Pancreas (tissue), 10 donors: ENCODE measurements around the gene NRIP1. TPM values are rescaled to one million over a fixed set of nuclear protein-coding genes. Genes with fewer than 3 reads are reported as not detected.

Experiments used
- ATAC-seq, 4 donors: fragments of 200-7000 bp; cut with Tn5 transposase; one replicate each; pipeline versions ENCODE4 v1.8.0 to v1.9.1; 2020; ENCODE audit warnings: mild to moderate bottlenecking in 4 of 4, moderate library complexity in 4 of 4
- DNase-seq, 6 donors: peaks; one replicate each; pipeline ENCODE4 v3.0.0-alpha.2; 2020
- FAIRE-seq: peaks from 2 replicates; lab custom pipeline; 2012; peaks lifted over from hg19 to GRCh38; lab: Jason Lieb, UNC
- H3K27ac ChIP-seq, 4 donors: fragments of 200-600 bp; sonication (generic); 1 replicate in 3 of 4; 2 replicates in 1 of 4; pipeline versions ENCODE4 v1.5.0 to v1.8.0; 2020
- H3K27me3 ChIP-seq, 4 donors: fragments of 200-600 bp; one replicate each; pipeline ENCODE4 v1.8.0; 2021
- H3K36me3 ChIP-seq, 3 donors: fragments of 200-600 bp; sonication (generic) in 1 of 3; one replicate each; pipeline versions ENCODE4 v1.5.0 to v1.8.0; 2020 to 2021
- H3K4me1 ChIP-seq, 3 donors: fragments of 200-600 bp; one replicate each; pipeline ENCODE4 v1.8.0; 2021
- H3K4me3 ChIP-seq, 4 donors: fragments of 200-600 bp; sonication (generic) in 2 of 4; one replicate each; pipeline versions ENCODE4 v1.5.0 to v1.8.0; 2020 to 2021
- H3K9me3 ChIP-seq, 4 donors: fragments of 200-600 bp; one replicate each; pipeline ENCODE4 v1.8.0; 2021
- WGBS, 2 donors: extraction: QIAGEN DNeasy Blood & Tissue Kit; methylation state at CpG; one replicate each; pipeline ENCODE4 v1.1.7; 2013; 5-methylcytosine and 5-hydroxymethylcytosine counted together
- intact Hi-C, 3 donors: fragments of 100-400 bp; cut with DNase I; formaldehyde crosslinking; loops; one replicate each; pipeline versions ENCODE4 v1.11.1 to v1.14.2; 2022
- polyA plus RNA-seq, 2 donors: library from polyadenylated mRNA; stranded (reverse); fragments of 200-250 nt; gene quantifications; one replicate each; pipeline ENCODE4 v1.2.3, GENCODE V29; 2013
- total RNA-seq, 6 donors: library from RNA; stranded (reverse); fragmentation: NEBNext Ultra II Directional in 4 of 6; extraction: Animal tissue kit (Norgen Biotek cat#: 25700) in 4 of 6; gene quantifications; one replicate each; pipeline versions ENCODE4 v1.2.1 to v1.2.4, GENCODE V29; 2021 to 2023
- TF ChIP-seq, protein P1 (sequence below), 4 donors: fragments of 200-600 bp; sonication (generic) in 3 of 4; IDR thresholded peaks; one replicate each; pipeline versions ENCODE4 v1.5.0 to v1.8.0; 2021; ENCODE audit warnings: antibody characterized with exemption in 4 of 4
- donor health status: healthy with polysubstance abuse.
- donor health status: DM: no; HTN: no; CAD: no; lungs with moderate emphysema.
- donor health status: DM: no; HTN: no; CAD: no.
- donor health status: control.
- donor health status: control.
- donor health status: Bipolar disorder and iron deficiency.
- donor health status: DM: yes; HTN: yes; CAD: no.
- donor health status: DM: no; HTN: no; CAD: no.
- donor health status: DM: no; HTN: no; CAD: no.
- donor health status: DM: yes; HTN: yes; CAD: no.

NRIP1 gene
- total and polyA plus RNA-seq, 8 donors: 3.7 to 33.5 (median 24.1) TPM

DNA sequence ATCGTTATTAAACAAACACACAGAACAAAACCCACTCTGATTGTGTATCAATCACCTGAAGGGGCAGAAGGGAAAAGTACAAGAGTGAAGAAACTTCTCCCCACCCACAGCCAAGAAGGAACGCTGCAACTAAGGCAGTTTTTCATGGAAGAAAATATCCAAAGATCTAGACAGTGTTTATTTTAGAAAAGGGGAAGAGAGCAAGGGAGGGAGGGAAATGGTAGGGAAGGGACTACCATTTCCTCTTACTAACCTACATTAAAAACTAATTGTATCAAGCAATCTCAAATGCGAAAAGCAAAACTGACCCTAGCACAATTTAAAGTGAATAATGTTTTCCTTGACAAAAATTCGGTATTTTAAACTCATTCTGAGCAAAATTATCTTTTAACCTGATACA is 3.5 kb downstream of the NRIP1 start:
- no peaks in the 10 kb centered on the region for H3K27me3 ChIP-seq
- FAIRE-seq (no peak), DNase-seq (no peak), ATAC-seq (no peak)
- TF ChIP-seq, protein P1, sequence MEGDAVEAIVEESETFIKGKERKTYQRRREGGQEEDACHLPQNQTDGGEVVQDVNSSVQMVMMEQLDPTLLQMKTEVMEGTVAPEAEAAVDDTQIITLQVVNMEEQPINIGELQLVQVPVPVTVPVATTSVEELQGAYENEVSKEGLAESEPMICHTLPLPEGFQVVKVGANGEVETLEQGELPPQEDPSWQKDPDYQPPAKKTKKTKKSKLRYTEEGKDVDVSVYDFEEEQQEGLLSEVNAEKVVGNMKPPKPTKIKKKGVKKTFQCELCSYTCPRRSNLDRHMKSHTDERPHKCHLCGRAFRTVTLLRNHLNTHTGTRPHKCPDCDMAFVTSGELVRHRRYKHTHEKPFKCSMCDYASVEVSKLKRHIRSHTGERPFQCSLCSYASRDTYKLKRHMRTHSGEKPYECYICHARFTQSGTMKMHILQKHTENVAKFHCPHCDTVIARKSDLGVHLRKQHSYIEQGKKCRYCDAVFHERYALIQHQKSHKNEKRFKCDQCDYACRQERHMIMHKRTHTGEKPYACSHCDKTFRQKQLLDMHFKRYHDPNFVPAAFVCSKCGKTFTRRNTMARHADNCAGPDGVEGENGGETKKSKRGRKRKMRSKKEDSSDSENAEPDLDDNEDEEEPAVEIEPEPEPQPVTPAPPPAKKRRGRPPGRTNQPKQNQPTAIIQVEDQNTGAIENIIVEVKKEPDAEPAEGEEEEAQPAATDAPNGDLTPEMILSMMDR (IDR thresholded peaks at IDR 0.05): no peak
- no peaks in the 10 kb centered on the region for H3K9me3 ChIP-seq
- 40 to 43% methylated on average over 4 of the region's 4 CpGs for WGBS, 2 donors
- H3K27ac ChIP-seq: peak overlapping the region in 1 of 4 donors; percentile 1
- H3K4me1 ChIP-seq: peaks cover 19 to 58% (median 57%) of the 10 kb centered on the region in 3 donors
- no peaks in the 10 kb centered on the region for H3K36me3 ChIP-seq
- intact Hi-C loops: loop anchor here in 1 of 3 donors (5.0 kb wide), 1 partner anchor 421 kb away; no protein-coding TSS in a partner anchor
- H3K4me3 ChIP-seq: no peak overlapping the region

GRCh38 chr21:15060543-15061175 is 4.1 kb downstream of the NRIP1 start:
- Histone ChIP-seq H3K27ac (peak overlapping the region in 1 of 4 donors; percentile 1), H3K9me3 (no peaks in the 10 kb centered on the region), H3K4me1 (peaks cover 19 to 63% (median 58%) of the 10 kb centered on the region in 3 donors), H3K27me3 (no peaks in the 10 kb centered on the region), H3K36me3 (no peaks in the 10 kb centered on the region), H3K4me3 (no peak overlapping the region)
- no peak for DNase-seq
- FAIRE-seq: no peak
- intact Hi-C loops: loop anchor here in 1 of 3 donors (5.0 kb wide), 1 partner anchor 422 kb away; no protein-coding TSS in a partner anchor
- WGBS, 2 donors: 52 to 59% methylated on average over 2 of the region's 2 CpGs
- TF ChIP-seq, protein P1 (IDR thresholded peaks at IDR 0.05): no peak
- ATAC-seq: no peak

DNA sequence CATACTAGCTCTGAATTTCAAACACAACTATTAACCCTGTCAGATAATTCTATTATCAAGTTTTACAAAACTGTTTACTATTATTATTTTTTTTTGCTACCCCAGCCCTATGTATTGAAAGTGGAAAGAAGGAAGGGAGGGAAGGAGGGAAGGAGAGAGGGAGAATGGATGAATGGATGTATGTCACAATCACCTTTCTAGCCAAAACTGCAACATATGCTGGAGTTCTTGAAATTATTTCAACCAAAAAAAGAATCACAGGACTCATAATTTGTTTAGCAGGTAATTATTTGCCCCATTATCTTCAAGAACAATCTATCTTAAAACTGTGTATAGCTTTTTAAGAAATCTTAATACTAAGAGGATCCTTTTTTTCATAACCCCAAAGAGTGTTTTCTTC is 5.4 kb downstream of the NRIP1 start:
- Histone ChIP-seq H3K4me1 (peaks cover 19 to 69% (median 64%) of the 10 kb centered on the region in 3 donors), H3K4me3 (no peak overlapping the region), H3K27ac (no peak overlapping the region), H3K36me3 (no peaks in the 10 kb centered on the region), H3K9me3 (no peaks in the 10 kb centered on the region), H3K27me3 (no peaks in the 10 kb centered on the region)
- intact Hi-C loops: no loop called here
- TF ChIP-seq, protein P1 (IDR thresholded peaks at IDR 0.05): no peak
- FAIRE-seq (no peak), DNase-seq (no peak), ATAC-seq (no peak)

- intact Hi-C loops: no loop called here
- 49 to 63% methylated on average over 2 of the region's 2 CpGs for WGBS, 2 donors
- ATAC-seq: no peak
- Histone ChIP-seq H3K36me3 (no peaks in the 10 kb centered on the region), H3K27me3 (no peaks in the 10 kb centered on the region), H3K27ac (peak overlapping the region in 1 of 4 donors; percentile 44), H3K4me3 (no peak overlapping the region), H3K4me1 (peaks cover 19 to 70% (median 69%) of the 10 kb centered on the region in 3 donors), H3K9me3 (no peaks in the 10 kb centered on the region)
- FAIRE-seq: no peak
- DNase-seq: no peak
- TF ChIP-seq, protein P1 (IDR thresholded peaks at IDR 0.05): no peak
Measured at GRCh38 chr21:15058854-15059263, 5.9 kb downstream of the NRIP1 start.

DNA sequence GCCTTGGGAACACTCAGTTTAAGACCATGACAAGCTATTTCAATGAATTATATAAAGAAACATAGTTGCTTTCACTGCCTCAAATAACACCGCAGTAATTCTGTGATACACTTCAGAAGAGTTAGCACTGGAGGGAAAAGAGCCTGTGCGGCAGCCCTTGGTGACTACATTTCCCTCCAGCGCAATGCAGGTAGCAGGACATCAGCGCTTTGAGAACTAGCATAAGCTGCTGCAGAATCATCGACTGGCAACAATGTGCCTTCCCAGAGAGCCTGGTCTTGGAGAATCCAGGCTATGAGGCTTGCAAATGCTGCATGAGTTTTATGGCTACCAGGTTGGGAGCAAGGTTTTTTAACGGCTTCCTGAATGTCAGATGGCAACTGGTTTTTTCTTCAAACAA is 7.5 kb downstream of the NRIP1 start:
- H3K4me1 ChIP-seq: peaks cover 31 to 85% (median 82%) of the 10 kb centered on the region in 3 donors

More for the DNA sequence above, 7.5 kb downstream of the NRIP1 start:
- TF ChIP-seq, protein P1 (IDR thresholded peaks at IDR 0.05): no peak
- Histone ChIP-seq H3K4me3 (no peak overlapping the region), H3K27me3 (no peaks in the 10 kb centered on the region), H3K9me3 (no peaks in the 10 kb centered on the region), H3K36me3 (no peaks in the 10 kb centered on the region), H3K27ac (no peak overlapping the region)
- FAIRE-seq (no peak), DNase-seq (no peak), ATAC-seq (peak in 3 of 4 donors; percentile 14 to 50 (median 33))
- 48 to 53% methylated on average over 6 of the region's 6 CpGs for WGBS, 2 donors
- intact Hi-C loops: no loop called here
